ENCODE data around the gene CLPSL2.

DNA sequence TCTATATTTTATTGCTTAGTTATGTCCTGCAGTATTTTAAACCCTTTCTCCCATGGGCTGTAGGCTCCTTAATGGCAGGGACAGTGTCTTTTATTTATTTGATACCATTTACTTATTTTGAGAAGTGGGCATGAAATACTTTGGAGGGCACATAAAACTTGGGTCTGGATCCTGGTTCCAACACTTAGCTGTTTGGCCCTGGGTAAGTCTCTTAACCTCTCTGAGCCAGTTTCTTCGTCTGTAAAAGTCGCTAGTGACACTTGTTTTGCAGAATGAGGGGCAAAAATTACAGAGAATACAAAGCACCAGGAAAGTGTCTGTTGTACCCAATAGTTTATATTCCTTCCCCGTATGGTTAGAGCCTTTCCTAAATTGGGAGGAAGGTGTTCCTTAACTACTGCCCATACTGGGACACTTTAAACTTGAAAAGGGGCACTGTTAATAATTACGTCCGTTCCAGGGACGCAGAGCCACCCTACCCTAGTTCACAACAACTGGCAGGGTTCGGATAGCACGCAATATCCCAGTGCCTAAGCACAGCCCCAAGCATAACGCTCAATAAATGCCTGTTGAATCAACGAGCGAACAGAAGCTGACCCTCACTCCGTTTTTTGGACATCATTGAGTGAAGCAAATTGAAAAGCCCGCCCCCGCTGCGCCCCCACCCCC, 45.5 kb upstream of the CLPSL2 start:
- TF ChIP-seq, protein P1, sequence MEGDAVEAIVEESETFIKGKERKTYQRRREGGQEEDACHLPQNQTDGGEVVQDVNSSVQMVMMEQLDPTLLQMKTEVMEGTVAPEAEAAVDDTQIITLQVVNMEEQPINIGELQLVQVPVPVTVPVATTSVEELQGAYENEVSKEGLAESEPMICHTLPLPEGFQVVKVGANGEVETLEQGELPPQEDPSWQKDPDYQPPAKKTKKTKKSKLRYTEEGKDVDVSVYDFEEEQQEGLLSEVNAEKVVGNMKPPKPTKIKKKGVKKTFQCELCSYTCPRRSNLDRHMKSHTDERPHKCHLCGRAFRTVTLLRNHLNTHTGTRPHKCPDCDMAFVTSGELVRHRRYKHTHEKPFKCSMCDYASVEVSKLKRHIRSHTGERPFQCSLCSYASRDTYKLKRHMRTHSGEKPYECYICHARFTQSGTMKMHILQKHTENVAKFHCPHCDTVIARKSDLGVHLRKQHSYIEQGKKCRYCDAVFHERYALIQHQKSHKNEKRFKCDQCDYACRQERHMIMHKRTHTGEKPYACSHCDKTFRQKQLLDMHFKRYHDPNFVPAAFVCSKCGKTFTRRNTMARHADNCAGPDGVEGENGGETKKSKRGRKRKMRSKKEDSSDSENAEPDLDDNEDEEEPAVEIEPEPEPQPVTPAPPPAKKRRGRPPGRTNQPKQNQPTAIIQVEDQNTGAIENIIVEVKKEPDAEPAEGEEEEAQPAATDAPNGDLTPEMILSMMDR (IDR thresholded peaks at IDR 0.05; ENCODE audit: insufficient read depth, low read length): no peak
- TF ChIP-seq POLR2AphosphoS5 (IDR thresholded peaks at IDR 0.05; ENCODE audit: low read depth): no peak
- TF ChIP-seq, protein P2, sequence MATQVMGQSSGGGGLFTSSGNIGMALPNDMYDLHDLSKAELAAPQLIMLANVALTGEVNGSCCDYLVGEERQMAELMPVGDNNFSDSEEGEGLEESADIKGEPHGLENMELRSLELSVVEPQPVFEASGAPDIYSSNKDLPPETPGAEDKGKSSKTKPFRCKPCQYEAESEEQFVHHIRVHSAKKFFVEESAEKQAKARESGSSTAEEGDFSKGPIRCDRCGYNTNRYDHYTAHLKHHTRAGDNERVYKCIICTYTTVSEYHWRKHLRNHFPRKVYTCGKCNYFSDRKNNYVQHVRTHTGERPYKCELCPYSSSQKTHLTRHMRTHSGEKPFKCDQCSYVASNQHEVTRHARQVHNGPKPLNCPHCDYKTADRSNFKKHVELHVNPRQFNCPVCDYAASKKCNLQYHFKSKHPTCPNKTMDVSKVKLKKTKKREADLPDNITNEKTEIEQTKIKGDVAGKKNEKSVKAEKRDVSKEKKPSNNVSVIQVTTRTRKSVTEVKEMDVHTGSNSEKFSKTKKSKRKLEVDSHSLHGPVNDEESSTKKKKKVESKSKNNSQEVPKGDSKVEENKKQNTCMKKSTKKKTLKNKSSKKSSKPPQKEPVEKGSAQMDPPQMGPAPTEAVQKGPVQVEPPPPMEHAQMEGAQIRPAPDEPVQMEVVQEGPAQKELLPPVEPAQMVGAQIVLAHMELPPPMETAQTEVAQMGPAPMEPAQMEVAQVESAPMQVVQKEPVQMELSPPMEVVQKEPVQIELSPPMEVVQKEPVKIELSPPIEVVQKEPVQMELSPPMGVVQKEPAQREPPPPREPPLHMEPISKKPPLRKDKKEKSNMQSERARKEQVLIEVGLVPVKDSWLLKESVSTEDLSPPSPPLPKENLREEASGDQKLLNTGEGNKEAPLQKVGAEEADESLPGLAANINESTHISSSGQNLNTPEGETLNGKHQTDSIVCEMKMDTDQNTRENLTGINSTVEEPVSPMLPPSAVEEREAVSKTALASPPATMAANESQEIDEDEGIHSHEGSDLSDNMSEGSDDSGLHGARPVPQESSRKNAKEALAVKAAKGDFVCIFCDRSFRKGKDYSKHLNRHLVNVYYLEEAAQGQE (IDR thresholded peaks at IDR 0.05; ENCODE audit: insufficient replicate concordance, low read depth): no peak
- TF ChIP-seq GABPA (IDR thresholded peaks at IDR 0.05; ENCODE audit: low read depth): no peak

Measured in HL-60 (cell line).